ENCODE data around the gene B9D1. TPM values are rescaled to one million over a fixed set of nuclear protein-coding genes. Genes with fewer than 3 reads are reported as not detected.
A peak's percentile ranks its signal among the peaks of the same experiment; 100 is the strongest.

The B9D1 gene
- total and polyA plus RNA-seq, 2 of the 13 experiments (the other 11 are each of a cell fraction or from before 2014, with no cell fraction given): 27.7 to 31.1 TPM

DNA sequence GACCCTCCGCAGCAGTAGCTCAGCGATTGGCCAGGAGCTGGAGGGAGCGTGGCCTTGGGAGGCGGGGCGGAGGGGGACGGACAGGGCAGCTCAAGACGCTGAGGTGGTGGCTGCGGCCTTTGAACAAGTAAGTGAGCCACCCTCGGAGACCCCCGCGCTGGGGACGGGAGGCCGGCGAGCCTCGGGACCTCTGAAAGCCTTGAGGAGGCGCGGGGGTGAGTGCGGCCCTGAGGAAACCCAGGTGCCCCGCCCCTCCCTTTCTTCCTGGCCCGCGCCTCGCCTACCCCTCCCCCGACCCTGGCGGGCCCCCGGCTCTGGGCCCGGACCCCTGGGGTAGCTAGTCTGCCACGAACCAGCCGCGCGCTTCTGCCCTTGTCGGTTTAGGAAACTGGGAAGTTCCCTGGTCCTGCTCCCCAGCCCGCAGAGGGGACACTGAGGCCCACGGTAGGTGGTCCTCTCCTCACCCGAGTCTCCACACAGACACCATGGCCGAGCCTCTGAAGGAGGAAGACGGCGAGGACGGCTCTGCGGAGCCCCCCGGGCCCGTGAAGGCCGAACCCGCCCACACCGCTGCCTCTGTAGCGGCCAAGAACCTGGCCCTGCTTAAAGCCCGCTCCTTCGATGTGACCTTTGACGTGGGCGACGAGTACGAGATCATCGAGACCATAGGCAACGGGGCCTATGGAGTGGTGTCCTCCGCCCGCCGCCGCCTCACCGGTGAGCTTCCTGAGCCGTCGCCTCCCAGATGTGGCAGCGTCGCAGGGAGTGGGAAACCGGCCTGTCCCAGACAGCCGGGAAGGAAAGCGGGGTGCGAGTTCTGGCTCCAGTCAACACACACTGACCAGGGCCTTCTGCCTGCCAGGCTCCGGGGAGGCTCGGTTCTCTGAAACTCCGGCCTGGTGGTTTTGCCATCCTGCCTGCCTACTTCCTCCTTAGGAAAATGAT, 16.2 kb upstream of the B9D1 start, which contains the start of gene MAPK7 (continued):
- TF ChIP-seq, protein P1, sequence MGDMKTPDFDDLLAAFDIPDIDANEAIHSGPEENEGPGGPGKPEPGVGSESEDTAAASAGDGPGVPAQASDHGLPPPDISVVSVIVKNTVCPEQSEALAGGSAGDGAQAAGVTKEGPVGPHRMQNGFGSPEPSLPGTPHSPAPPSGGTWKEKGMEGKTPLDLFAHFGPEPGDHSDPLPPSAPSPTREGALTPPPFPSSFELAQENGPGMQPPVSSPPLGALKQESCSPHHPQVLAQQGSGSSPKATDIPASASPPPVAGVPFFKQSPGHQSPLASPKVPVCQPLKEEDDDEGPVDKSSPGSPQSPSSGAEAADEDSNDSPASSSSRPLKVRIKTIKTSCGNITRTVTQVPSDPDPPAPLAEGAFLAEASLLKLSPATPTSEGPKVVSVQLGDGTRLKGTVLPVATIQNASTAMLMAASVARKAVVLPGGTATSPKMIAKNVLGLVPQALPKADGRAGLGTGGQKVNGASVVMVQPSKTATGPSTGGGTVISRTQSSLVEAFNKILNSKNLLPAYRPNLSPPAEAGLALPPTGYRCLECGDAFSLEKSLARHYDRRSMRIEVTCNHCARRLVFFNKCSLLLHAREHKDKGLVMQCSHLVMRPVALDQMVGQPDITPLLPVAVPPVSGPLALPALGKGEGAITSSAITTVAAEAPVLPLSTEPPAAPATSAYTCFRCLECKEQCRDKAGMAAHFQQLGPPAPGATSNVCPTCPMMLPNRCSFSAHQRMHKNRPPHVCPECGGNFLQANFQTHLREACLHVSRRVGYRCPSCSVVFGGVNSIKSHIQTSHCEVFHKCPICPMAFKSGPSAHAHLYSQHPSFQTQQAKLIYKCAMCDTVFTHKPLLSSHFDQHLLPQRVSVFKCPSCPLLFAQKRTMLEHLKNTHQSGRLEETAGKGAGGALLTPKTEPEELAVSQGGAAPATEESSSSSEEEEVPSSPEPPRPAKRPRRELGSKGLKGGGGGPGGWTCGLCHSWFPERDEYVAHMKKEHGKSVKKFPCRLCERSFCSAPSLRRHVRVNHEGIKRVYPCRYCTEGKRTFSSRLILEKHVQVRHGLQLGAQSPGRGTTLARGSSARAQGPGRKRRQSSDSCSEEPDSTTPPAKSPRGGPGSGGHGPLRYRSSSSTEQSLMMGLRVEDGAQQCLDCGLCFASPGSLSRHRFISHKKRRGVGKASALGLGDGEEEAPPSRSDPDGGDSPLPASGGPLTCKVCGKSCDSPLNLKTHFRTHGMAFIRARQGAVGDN (CRISPR knock-in tag; IDR thresholded peaks at IDR 0.05): no peak; the same call in 1 of the 2 replicates
- TF ChIP-seq NFIC (IDR thresholded peaks at IDR 0.05; ENCODE audit: low read length): no peak
- TF ChIP-seq ZFX (CRISPR knock-in tag; IDR thresholded peaks at IDR 0.05; ENCODE audit: low read depth): peak; percentile 19
- TF ChIP-seq SP4 (CRISPR knock-in tag; IDR thresholded peaks at IDR 0.05): no peak
- TF ChIP-seq RBM39 (IDR thresholded peaks at IDR 0.05; ENCODE audit: low read depth, low read length, poor library complexity, severe bottlenecking): peak; percentile 42
- 0 out of 2 replicates have a peak, but pooled peaks have one; percentile 59 for TF ChIP-seq ATF7-NPFF (CRISPR knock-in tag; IDR thresholded peaks at IDR 0.05; ENCODE audit: low read depth)
- no peak; the same call in 1 of the 2 replicates for TF ChIP-seq WIZ (CRISPR knock-in tag; IDR thresholded peaks at IDR 0.05)
- no peak for TF ChIP-seq ZNF589 (CRISPR knock-in tag; conservative IDR thresholded peaks at IDR 0.05)
- no peak for TF ChIP-seq ARNTL (CRISPR knock-in tag; IDR thresholded peaks at IDR 0.05)
- no peak for TF ChIP-seq ZNF761 (CRISPR knock-in tag; conservative IDR thresholded peaks at IDR 0.05)
- TF ChIP-seq RBFOX2 (IDR thresholded peaks at IDR 0.05; ENCODE audit: low read depth, low read length): peak; percentile 17
- TF ChIP-seq SIN3A (IDR thresholded peaks at IDR 0.05; ENCODE audit: borderline replicate concordance, low read depth, low read length): peak; percentile 9; the same call in 1 of the 2 replicates
- TF ChIP-seq, protein P2, sequence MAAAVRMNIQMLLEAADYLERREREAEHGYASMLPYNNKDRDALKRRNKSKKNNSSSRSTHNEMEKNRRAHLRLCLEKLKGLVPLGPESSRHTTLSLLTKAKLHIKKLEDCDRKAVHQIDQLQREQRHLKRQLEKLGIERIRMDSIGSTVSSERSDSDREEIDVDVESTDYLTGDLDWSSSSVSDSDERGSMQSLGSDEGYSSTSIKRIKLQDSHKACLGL (CRISPR knock-in tag; IDR thresholded peaks at IDR 0.05): no peak
- TF ChIP-seq SATB2 (CRISPR knock-in tag; IDR thresholded peaks at IDR 0.05): no peak
- no peak for TF ChIP-seq ZNF234 (CRISPR knock-in tag; conservative IDR thresholded peaks at IDR 0.05)
- no peak for TF ChIP-seq ISX (CRISPR knock-in tag; conservative IDR thresholded peaks at IDR 0.05)
- TF ChIP-seq ZNF891 (CRISPR knock-in tag; IDR thresholded peaks at IDR 0.05): peak; percentile 60; the same call in 1 of the 2 replicates
- no peak for TF ChIP-seq HOXA7 (CRISPR knock-in tag; IDR thresholded peaks at IDR 0.05)
